CD14-positive monocyte (primary cell): Measurements from ENCODE around the gene PARD6B. TPM values are rescaled to one million over a fixed set of nuclear protein-coding genes. Genes with fewer than 3 reads are reported as not detected.

Source experiments
- DNase-seq, 3 donors: peaks; one replicate each; pipeline ENCODE4 v3.0.0-alpha.2; 2011 to 2022
- H2AFZ ChIP-seq: 2 replicates; pipeline ENCODE4 v1.6.0; 2012; ENCODE audit warnings: mild to moderate bottlenecking, low read depth, low read length, inconsistent platforms; ENCODE audit not compliant: insufficient read depth, poor library complexity, severe bottlenecking
- H3K27ac ChIP-seq, 2 donors: 1 replicate in 1 of 2; 2 replicates in 1 of 2; pipeline ENCODE4 v1.5.1; 2012 to 2013; ENCODE audit warnings: low read length in 2 of 2, control low read depth in 1 of 2, inconsistent platforms in 1 of 2, low read depth in 1 of 2, mild to moderate bottlenecking in 1 of 2
- H3K27me3 ChIP-seq, 2 donors: one replicate each; pipeline versions ENCODE4 v1.6.0 to v1.6.1; 2011 to 2013; ENCODE audit warnings: low read length in 2 of 2; ENCODE audit not compliant: control insufficient read depth in 2 of 2, insufficient read depth in 2 of 2
- H3K36me3 ChIP-seq, 2 donors: replicated peaks in 1 of 2; 1 replicate in 1 of 2; 2 replicates in 1 of 2; pipeline versions ENCODE4 v1.5.1 to v1.6.1; 2012 to 2013; ENCODE audit warnings: low read length in 2 of 2, control low read depth in 1 of 2, inconsistent platforms in 1 of 2, mild to moderate bottlenecking in 1 of 2; ENCODE audit not compliant: insufficient read depth in 2 of 2, control insufficient read depth in 1 of 2
- H3K4me1 ChIP-seq, 2 donors: 1 replicate in 1 of 2; 2 replicates in 1 of 2; pipeline versions ENCODE4 v1.5.1 to v1.6.1; 2012 to 2013; ENCODE audit warnings: low read length in 2 of 2, control low read depth in 1 of 2, inconsistent platforms in 1 of 2, mild to moderate bottlenecking in 1 of 2, moderate library complexity in 1 of 2; ENCODE audit not compliant: insufficient read depth in 2 of 2, control insufficient read depth in 1 of 2
- H3K4me2 ChIP-seq: replicated peaks from 2 replicates; pipeline ENCODE3; 2012; ENCODE audit warnings: low read length, moderate library complexity, mild to moderate bottlenecking; ENCODE audit not compliant: poor library complexity, severe bottlenecking; ENCODE audit errors: extremely low read depth
- H3K4me3 ChIP-seq, 3 experiments: fragments of 200-600 bp in 1 of 3; sonication (generic) in 1 of 3; replicated peaks in 1 of 3; 1 replicate in 2 of 3; 2 replicates in 1 of 3; pipeline ENCODE4 v1.5.1; 2011 to 2013; ENCODE audit warnings: low read length in 3 of 3, mild to moderate bottlenecking in 3 of 3, control low read depth in 2 of 3, low read depth in 2 of 3, inconsistent platforms in 1 of 3, moderate library complexity in 1 of 3
- H3K79me2 ChIP-seq: 2 replicates; pipeline ENCODE4 v1.6.0; 2012; ENCODE audit warnings: mild to moderate bottlenecking, control low read depth, inconsistent platforms, low read length, moderate library complexity; ENCODE audit not compliant: insufficient read depth
- H3K9ac ChIP-seq: 2 replicates; pipeline ENCODE4 v1.6.0; 2017; ENCODE audit warnings: low read length, mild to moderate bottlenecking; ENCODE audit not compliant: insufficient read depth, poor library complexity, severe bottlenecking
- H3K9me3 ChIP-seq, 2 donors: replicated peaks in 1 of 2; 1 replicate in 1 of 2; 2 replicates in 1 of 2; pipeline versions ENCODE4 v1.5.1 to v1.6.1; 2012 to 2013; ENCODE audit warnings: low read length in 2 of 2, control low read depth in 1 of 2; ENCODE audit not compliant: control insufficient read depth in 1 of 2, insufficient read depth in 1 of 2
- H4K20me1 ChIP-seq: 2 replicates; pipeline ENCODE4 v1.6.0; 2012; ENCODE audit warnings: mild to moderate bottlenecking, low read length, control low read depth, moderate library complexity; ENCODE audit not compliant: insufficient read depth
- H3K27ac Mint-ChIP-seq, 7 donors: one replicate each; pipeline ENCODE4 v1.8.0; 2020; ENCODE audit warnings: mild to moderate bottlenecking in 7 of 7, mixed read lengths in 7 of 7, moderate library complexity in 6 of 7, inconsistent platforms in 2 of 7
- H3K27me3 Mint-ChIP-seq, 3 donors: one replicate each; pipeline ENCODE4 v1.8.0; 2021 to 2022; ENCODE audit warnings: low read depth in 3 of 3, mild to moderate bottlenecking in 3 of 3, mixed read lengths in 3 of 3, moderate library complexity in 3 of 3, inconsistent platforms in 1 of 3
- H3K36me3 Mint-ChIP-seq, 2 donors: one replicate each; pipeline ENCODE4 v1.8.0; 2020; ENCODE audit warnings: mixed read lengths in 2 of 2, inconsistent platforms in 1 of 2, mild to moderate bottlenecking in 1 of 2
- H3K4me1 Mint-ChIP-seq: one replicate; pipeline ENCODE4 v1.8.0; 2020; ENCODE audit warnings: mild to moderate bottlenecking, mixed read lengths
- H3K4me3 Mint-ChIP-seq, 2 donors: one replicate each; pipeline ENCODE4 v1.8.0; 2020; ENCODE audit warnings: mild to moderate bottlenecking in 2 of 2, mixed read lengths in 2 of 2, moderate library complexity in 1 of 2
- H3K9me3 Mint-ChIP-seq, 7 donors: one replicate each; pipeline ENCODE4 v1.8.0; 2020 to 2022; ENCODE audit warnings: mixed read lengths in 7 of 7, mild to moderate bottlenecking in 6 of 7, moderate library complexity in 6 of 7, inconsistent platforms in 2 of 7
- CTCF ChIP-seq: fragments of 200-600 bp; IDR thresholded peaks from one replicate; pipeline ENCODE4 v1.8.0; 2022; ENCODE audit warnings: antibody characterized with exemption, mild to moderate bottlenecking
- WGBS: methylation state at CpG from one replicate; pipeline ENCODE4 v1.1.5; 2013; ENCODE audit warnings: missing lambda C conversion rate; ENCODE audit not compliant: insufficient coverage; 5-methylcytosine and 5-hydroxymethylcytosine counted together
- intact Hi-C, 2 donors: fragments of 100-400 bp; cut with micrococcal nuclease; formaldehyde crosslinking; loops; one replicate each; pipeline versions ENCODE4 v1.15.0 to v1.15.1; 2023
- polyA plus RNA-seq, 3 donors: library from polyadenylated mRNA; depleted of rRNA in 1 of 3; unstranded in 2 of 3; stranded (reverse) in 1 of 3; fragments of 300-500 nt in 2 of 3; fragments of >200 nt in 1 of 3; fragmentation: Illumina TruSeq in 2 of 3; gene quantifications; 1 replicate in 2 of 3; 2 replicates in 1 of 3; pipeline ENCODE4 v1.2.3, GENCODE V29; 2012 to 2021

The PARD6B gene
- polyA plus RNA-seq, 3 donors: 0.04 to 0.13 (median 0.13) TPM

GRCh38 chr20:50725724-50726005, 5.7 kb upstream of the PARD6B start:
- Mint-ChIP-seq H3K4me1 (peaks cover 7% of the 10 kb centered on the region), H3K9me3 (no peaks in the 10 kb centered on the region), H3K27ac (no peak overlapping the region), H3K4me3 (no peak overlapping the region), H3K36me3 (no peaks in the 10 kb centered on the region), H3K27me3 (peaks cover 3 to 10% (median 4%) of the 10 kb centered on the region in 3 donors)
- intact Hi-C loops: no loop called here
- Histone ChIP-seq H3K9ac (no peak overlapping the region), H4K20me1 (no peaks in the 10 kb centered on the region), H3K4me3 (no peak overlapping the region), H3K9me3 (no peaks in the 10 kb centered on the region), H3K79me2 (no peaks in the 10 kb centered on the region), H3K4me1 (peaks cover 6 to 7% of the 10 kb centered on the region in 2 donors), H3K27me3 (no peaks in the 10 kb centered on the region), H3K36me3 (no peaks in the 10 kb centered on the region), H3K27ac (no peak overlapping the region), H2AFZ (no peak overlapping the region), H3K4me2 (no peak overlapping the region)
- TF ChIP-seq CTCF: no peak
- no peak for DNase-seq
- WGBS: 96% methylated on average over 9 of the region's 10 CpGs

DNA sequence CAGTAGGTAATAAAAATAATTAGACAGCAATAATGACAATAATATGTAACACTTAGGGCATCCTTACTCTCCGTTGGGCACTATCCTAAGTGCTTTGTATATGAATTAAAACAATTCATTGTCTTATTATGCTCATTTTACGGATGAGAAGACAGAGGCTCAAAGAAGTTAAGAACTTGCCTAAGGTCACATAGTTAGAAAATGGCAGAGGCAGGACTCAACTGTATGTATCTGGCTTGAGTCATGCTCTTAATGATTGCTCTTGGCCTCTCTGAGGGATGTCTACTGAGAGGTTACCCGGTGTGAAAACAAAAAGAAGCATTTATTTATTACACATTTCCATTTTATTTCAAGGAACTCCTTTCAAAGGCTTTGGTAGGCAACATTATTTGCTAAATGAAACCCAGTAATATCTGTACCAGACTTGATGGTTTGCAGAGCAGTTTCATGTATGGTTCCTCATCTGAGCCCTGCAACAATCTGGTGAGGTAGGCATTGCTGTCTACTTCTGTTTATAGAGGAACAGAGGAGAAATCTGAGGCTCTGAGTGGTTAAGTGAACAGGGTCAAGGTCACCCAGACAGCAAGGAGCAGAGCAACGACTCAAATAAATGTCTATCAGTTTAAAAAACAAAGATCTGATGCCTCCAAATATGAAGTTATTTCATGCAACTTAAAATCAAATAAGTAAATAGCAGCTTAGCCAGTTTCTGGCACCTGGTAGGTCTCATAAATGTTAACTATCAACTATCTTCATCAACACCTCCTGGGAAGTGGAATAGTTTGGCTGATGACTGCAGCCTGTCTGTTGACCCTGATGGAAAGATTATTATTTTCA, 4.2 kb upstream of the PARD6B start:
- Histone ChIP-seq H3K4me1 (peaks cover 11 to 18% of the 10 kb centered on the region in 2 donors), H3K27me3 (peaks cover 3 to 5% of the 10 kb centered on the region in 2 donors), H3K9ac (no peak overlapping the region), H3K79me2 (no peaks in the 10 kb centered on the region), H3K9me3 (no peaks in the 10 kb centered on the region), H3K36me3 (no peaks in the 10 kb centered on the region), H3K4me3 (no peak overlapping the region), H3K27ac (no peak overlapping the region), H4K20me1 (no peaks in the 10 kb centered on the region), H2AFZ (no peak overlapping the region), H3K4me2 (no peak overlapping the region)
- TF ChIP-seq CTCF: no peak
- H3K4me3 Mint-ChIP-seq: no peak overlapping the region
- no peak overlapping the region for H3K27ac Mint-ChIP-seq
- no peak for DNase-seq
- peaks cover 0 to 2% (median 0%) of the 10 kb centered on the region in 7 donors for H3K9me3 Mint-ChIP-seq
- H3K36me3 Mint-ChIP-seq: no peaks in the 10 kb centered on the region
- intact Hi-C loops: no loop called here
- H3K27me3 Mint-ChIP-seq: peaks cover 3 to 19% (median 7%) of the 10 kb centered on the region in 3 donors
- no CpG with 5 or more reads among the region's 4 CpGs for WGBS
- H3K4me1 Mint-ChIP-seq: peaks cover 12% of the 10 kb centered on the region
